Breast epithelium (tissue), 3 donors: ENCODE results near the gene CTIF.

Source experiments
- POLR2A ChIP-seq: fragments of 450-650 bp; IDR thresholded peaks from one replicate; pipeline ENCODE4 v1.6.1; 2016; ENCODE audit warnings: antibody characterized with exemption, mild to moderate bottlenecking, moderate library complexity
- POLR2AphosphoS5 ChIP-seq, 3 donors: sonication (generic); formaldehyde crosslinking; IDR thresholded peaks; one replicate each; pipeline ENCODE4 v1.6.1; 2017; ENCODE audit warnings: antibody characterized with exemption in 3 of 3
- TF ChIP-seq, protein P1 (sequence below), 3 donors: fragments of 450-650 bp; IDR thresholded peaks; one replicate each; pipeline ENCODE4 v1.5.1; 2016 to 2017; ENCODE audit warnings: antibody characterized with exemption in 3 of 3, mild to moderate bottlenecking in 3 of 3, moderate library complexity in 3 of 3

DNA sequence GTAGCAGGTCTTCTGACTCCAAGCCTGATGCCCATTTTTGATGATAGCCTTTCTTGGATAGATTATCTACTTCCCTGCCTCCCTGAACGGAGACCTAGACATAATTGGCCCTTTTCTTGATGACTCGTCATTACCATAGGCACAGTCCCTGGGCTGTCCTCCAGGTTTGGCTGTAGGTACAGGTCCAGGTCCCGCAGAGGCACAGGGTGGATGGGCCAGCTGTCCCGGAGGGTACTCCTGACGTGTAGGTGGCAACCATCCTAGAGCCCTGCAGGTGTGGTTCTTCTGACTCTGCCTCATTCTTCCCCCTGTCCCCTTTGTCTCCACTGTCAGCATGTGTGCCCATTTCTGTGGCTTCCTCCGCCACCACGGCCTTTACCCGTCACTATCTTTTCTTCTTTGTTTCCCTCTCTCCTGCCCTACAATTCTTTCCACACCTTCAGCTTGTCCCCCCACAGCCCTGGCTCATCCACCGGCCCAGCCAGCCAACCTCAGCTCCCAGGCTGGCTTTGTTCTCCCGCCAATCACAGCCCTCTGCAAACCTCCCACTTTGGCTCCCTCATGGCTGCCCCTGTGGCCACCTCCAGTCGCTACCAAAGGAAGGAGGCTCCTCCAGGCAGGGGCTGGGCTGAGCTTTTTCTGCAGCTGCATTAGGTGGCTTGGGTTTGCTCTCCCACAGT lies 309.1 kb downstream of the CTIF start:
- TF ChIP-seq, protein P1, sequence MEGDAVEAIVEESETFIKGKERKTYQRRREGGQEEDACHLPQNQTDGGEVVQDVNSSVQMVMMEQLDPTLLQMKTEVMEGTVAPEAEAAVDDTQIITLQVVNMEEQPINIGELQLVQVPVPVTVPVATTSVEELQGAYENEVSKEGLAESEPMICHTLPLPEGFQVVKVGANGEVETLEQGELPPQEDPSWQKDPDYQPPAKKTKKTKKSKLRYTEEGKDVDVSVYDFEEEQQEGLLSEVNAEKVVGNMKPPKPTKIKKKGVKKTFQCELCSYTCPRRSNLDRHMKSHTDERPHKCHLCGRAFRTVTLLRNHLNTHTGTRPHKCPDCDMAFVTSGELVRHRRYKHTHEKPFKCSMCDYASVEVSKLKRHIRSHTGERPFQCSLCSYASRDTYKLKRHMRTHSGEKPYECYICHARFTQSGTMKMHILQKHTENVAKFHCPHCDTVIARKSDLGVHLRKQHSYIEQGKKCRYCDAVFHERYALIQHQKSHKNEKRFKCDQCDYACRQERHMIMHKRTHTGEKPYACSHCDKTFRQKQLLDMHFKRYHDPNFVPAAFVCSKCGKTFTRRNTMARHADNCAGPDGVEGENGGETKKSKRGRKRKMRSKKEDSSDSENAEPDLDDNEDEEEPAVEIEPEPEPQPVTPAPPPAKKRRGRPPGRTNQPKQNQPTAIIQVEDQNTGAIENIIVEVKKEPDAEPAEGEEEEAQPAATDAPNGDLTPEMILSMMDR (IDR thresholded peaks at IDR 0.05), result no peak
- TF ChIP-seq POLR2A, result no peak
- no peak for TF ChIP-seq POLR2AphosphoS5 (IDR thresholded peaks at IDR 0.05)
